IMR-90 (cell line): ENCODE data around the gene ZNF219. TPM values are rescaled to one million over a fixed set of nuclear protein-coding genes. Genes with fewer than 3 reads are reported as not detected.

Source experiments
- ATAC-seq: fragments of 200-7000 bp; cut with Tn5 transposase; 2 replicates; pipeline ENCODE4 v1.9.1; 2020; ENCODE audit warnings: low read depth, mild to moderate bottlenecking, moderate library complexity
- BruUV-seq: library from RNA; stranded (reverse); fragments of 400-500 nt; replicated peaks from 2 replicates; lab custom pipeline; 2021; lab: Mats Ljungman, UMichigan
- CTCF ChIA-PET: fragments of 300-600 bp; formaldehyde crosslinking; extraction: SDS; loops from one replicate; lab custom pipeline; 2021; ENCODE audit warnings: antibody characterized with exemption; lab: Yijun Ruan, JAX
- POLR2A ChIA-PET: fragments of 300-600 bp; sonication (Branson Sonifier 250); formaldehyde crosslinking; loops from one replicate; lab custom pipeline; 2022; ENCODE audit warnings: antibody characterized with exemption; ENCODE audit not compliant: unreplicated experiment; lab: Charles Lee
- DNase-seq: peaks from one replicate; pipeline ENCODE4 v3.0.0; 2013
- H2AFZ ChIP-seq: replicated peaks from 2 replicates; pipeline ENCODE3; 2013; ENCODE audit warnings: low read length, mild to moderate bottlenecking; ENCODE audit not compliant: poor library complexity
- H2AK5ac ChIP-seq: 2 replicates; pipeline ENCODE4 v1.6.1; 2013; ENCODE audit warnings: low read depth, low read length, inconsistent platforms
- H2AK9ac ChIP-seq: replicated peaks from 2 replicates; pipeline ENCODE3; 2013; ENCODE audit warnings: mild to moderate bottlenecking, low read depth, low read length, moderate library complexity; ENCODE audit not compliant: poor library complexity
- H2BK120ac ChIP-seq: 2 replicates; pipeline ENCODE4 v1.6.1; 2013; ENCODE audit warnings: low read depth, low read length, inconsistent platforms
- H2BK15ac ChIP-seq: 3 replicates; pipeline ENCODE4 v1.6.1; 2013; ENCODE audit warnings: low read depth, low read length, inconsistent platforms
- H2BK20ac ChIP-seq: 2 replicates; pipeline ENCODE4 v1.6.1; 2013; ENCODE audit warnings: low read depth, mild to moderate bottlenecking, inconsistent platforms, low read length, moderate library complexity
- H2BK5ac ChIP-seq: 2 replicates; pipeline ENCODE4 v1.6.1; 2013; ENCODE audit warnings: mild to moderate bottlenecking, low read depth, low read length, inconsistent platforms; ENCODE audit not compliant: poor library complexity, severe bottlenecking
- H3K14ac ChIP-seq: replicated peaks from 2 replicates; pipeline ENCODE4 v1.6.1; 2013; ENCODE audit warnings: low read depth, low read length, inconsistent platforms
- H3K18ac ChIP-seq: 2 replicates; pipeline ENCODE4 v1.6.1; 2013; ENCODE audit warnings: low read depth, low read length, control low read depth
- H3K23ac ChIP-seq: 2 replicates; pipeline ENCODE4 v1.6.1; 2013; ENCODE audit warnings: low read depth, low read length, inconsistent platforms
- H3K27ac ChIP-seq: 2 replicates; pipeline ENCODE4 v1.5.1; 2013; ENCODE audit warnings: mild to moderate bottlenecking, control low read depth, low read length; ENCODE audit not compliant: insufficient read depth
- H3K27me3 ChIP-seq: 2 replicates; pipeline ENCODE4 v1.6.1; 2013; ENCODE audit warnings: low read length; ENCODE audit not compliant: control insufficient read depth, insufficient read depth
- H3K36me3 ChIP-seq: 2 replicates; pipeline ENCODE4 v1.6.1; 2013; ENCODE audit warnings: low read length, mixed read lengths; ENCODE audit not compliant: control insufficient read depth, insufficient read depth
- H3K4ac ChIP-seq: 2 replicates; pipeline ENCODE4 v1.6.1; 2013; ENCODE audit warnings: low read depth, low read length, inconsistent platforms
- H3K4me1 ChIP-seq: 2 replicates; pipeline ENCODE4 v1.6.1; 2013; ENCODE audit warnings: low read length, mixed read lengths; ENCODE audit not compliant: control insufficient read depth, insufficient read depth
- H3K4me2 ChIP-seq: 2 replicates; pipeline ENCODE4 v1.6.1; 2013; ENCODE audit warnings: low read depth, mild to moderate bottlenecking, control low read depth, low read length, moderate library complexity
- H3K4me3 ChIP-seq: 2 replicates; pipeline ENCODE4 v1.5.1; 2013; ENCODE audit warnings: low read depth, mild to moderate bottlenecking, control low read depth, low read length, moderate library complexity; ENCODE audit not compliant: insufficient read depth
- H3K56ac ChIP-seq: 2 replicates; pipeline ENCODE4 v1.6.1; 2013; ENCODE audit warnings: low read length, inconsistent platforms; ENCODE audit not compliant: insufficient read depth; ENCODE audit errors: extremely low read depth
- H3K79me1 ChIP-seq, 2 experiments: 2 replicates each; pipeline ENCODE4 v1.6.1; 2013; ENCODE audit warnings: low read length in 2 of 2, inconsistent platforms in 1 of 2, low read depth in 1 of 2
- H3K9ac ChIP-seq: 2 replicates; pipeline ENCODE4 v1.6.1; 2013; ENCODE audit warnings: low read depth, low read length, control low read depth
- H3K9me1 ChIP-seq: 2 replicates; pipeline ENCODE4 v1.6.1; 2013; ENCODE audit warnings: low read length, inconsistent platforms; ENCODE audit not compliant: insufficient read depth
- H3K9me3 ChIP-seq: 2 replicates; pipeline ENCODE4 v1.6.1; 2013; ENCODE audit warnings: low read length; ENCODE audit not compliant: control insufficient read depth, insufficient read depth
- H4K20me1 ChIP-seq: 2 replicates; pipeline ENCODE4 v1.6.1; 2013; ENCODE audit warnings: low read length, inconsistent platforms; ENCODE audit not compliant: insufficient read depth
- H4K5ac ChIP-seq: 2 replicates; pipeline ENCODE4 v1.6.1; 2013; ENCODE audit warnings: mild to moderate bottlenecking, low read depth, low read length, control low read depth
- H4K8ac ChIP-seq, 2 experiments: 2 replicates each; pipeline ENCODE4 v1.6.1; 2013; ENCODE audit warnings: low read depth in 2 of 2, low read length in 2 of 2, control low read depth in 1 of 2, inconsistent platforms in 1 of 2
- H4K91ac ChIP-seq: 2 replicates; pipeline ENCODE4 v1.6.1; 2013; ENCODE audit warnings: low read depth, low read length, inconsistent platforms; ENCODE audit not compliant: insufficient read depth
- CHD1 ChIP-seq: IDR thresholded peaks from 2 replicates; pipeline ENCODE4 v1.6.1; 2012; ENCODE audit warnings: low read depth, low read length, improper control_type of control experiment
- CTCF ChIP-seq: conservative IDR thresholded peaks from 2 replicates; pipeline ENCODE4 v1.5.1; 2012; ENCODE audit warnings: mild to moderate bottlenecking, low read depth, low read length, improper control_type of control experiment
- MAFK ChIP-seq: IDR thresholded peaks from 2 replicates; pipeline ENCODE4 v1.6.1; 2012; ENCODE audit warnings: low read depth, low read length, improper control_type of control experiment
- RAD21 ChIP-seq: IDR thresholded peaks from 2 replicates; pipeline ENCODE4 v1.6.1; 2012; ENCODE audit warnings: low read length, improper control_type of control experiment
- RCOR1 ChIP-seq: IDR thresholded peaks from 2 replicates; pipeline ENCODE4 v1.6.1; 2012; ENCODE audit warnings: mild to moderate bottlenecking, low read length, improper control_type of control experiment; ENCODE audit not compliant: insufficient replicate concordance
- RFX5 ChIP-seq: IDR thresholded peaks from 2 replicates; pipeline ENCODE4 v1.8.0; 2012; ENCODE audit warnings: low read depth, mild to moderate bottlenecking, low read length, moderate library complexity
- SMC3 ChIP-seq: fragments of 150-350 bp; IDR thresholded peaks from 2 replicates; pipeline ENCODE4 v1.6.1; 2016; ENCODE audit warnings: low read depth, mild to moderate bottlenecking, antibody characterized with exemption, low read length, moderate library complexity
- WGBS, 2 experiments: methylation state at CpG; one replicate each; pipeline versions ENCODE4 v1.1.5 to v1.1.7; 2013; ENCODE audit warnings: missing lambda C conversion rate in 2 of 2; ENCODE audit not compliant: insufficient read length in 1 of 2; ENCODE audit errors: extremely low coverage in 2 of 2; 5-methylcytosine and 5-hydroxymethylcytosine counted together
- dilution Hi-C: fragments of 300-500 bp; cut with HindIII; formaldehyde crosslinking; loops from one replicate; pipeline ENCODE4 v1.14.3; 2018; ENCODE audit warnings: low sequenced_read_pairs; ENCODE audit not compliant: unreplicated experiment
- in situ Hi-C: fragments of 300-500 bp; cut with MboI; formaldehyde crosslinking; loops from 3 replicates; pipeline ENCODE4 v1.14.3; 2019; ENCODE audit warnings: low sequenced_read_pairs, inconsistent platforms, mixed read lengths
- intact Hi-C: fragments of 100-400 bp; cut with micrococcal nuclease; formaldehyde crosslinking; loops from 2 replicates; pipeline ENCODE4 v1.10.0; 2022
- polyA plus RNA-seq, 3 experiments: library from polyadenylated mRNA; depleted of rRNA; stranded (reverse); fragments of >200 nt; gene quantifications; 2 replicates each; pipeline ENCODE4 v1.2.3, GENCODE V29; 2012; ENCODE audit warnings: low replicate concordance in 1 of 3
- total RNA-seq: library from RNA; depleted of rRNA; stranded (reverse); fragments of >200 nt; gene quantifications from 2 replicates; pipeline ENCODE4 v1.2.3, GENCODE V29; 2012

The ZNF219 gene
- total and polyA plus RNA-seq, 2 of the 4 experiments (the other 2 are of a cell fraction): 0.90 to 3.8 TPM

DNA sequence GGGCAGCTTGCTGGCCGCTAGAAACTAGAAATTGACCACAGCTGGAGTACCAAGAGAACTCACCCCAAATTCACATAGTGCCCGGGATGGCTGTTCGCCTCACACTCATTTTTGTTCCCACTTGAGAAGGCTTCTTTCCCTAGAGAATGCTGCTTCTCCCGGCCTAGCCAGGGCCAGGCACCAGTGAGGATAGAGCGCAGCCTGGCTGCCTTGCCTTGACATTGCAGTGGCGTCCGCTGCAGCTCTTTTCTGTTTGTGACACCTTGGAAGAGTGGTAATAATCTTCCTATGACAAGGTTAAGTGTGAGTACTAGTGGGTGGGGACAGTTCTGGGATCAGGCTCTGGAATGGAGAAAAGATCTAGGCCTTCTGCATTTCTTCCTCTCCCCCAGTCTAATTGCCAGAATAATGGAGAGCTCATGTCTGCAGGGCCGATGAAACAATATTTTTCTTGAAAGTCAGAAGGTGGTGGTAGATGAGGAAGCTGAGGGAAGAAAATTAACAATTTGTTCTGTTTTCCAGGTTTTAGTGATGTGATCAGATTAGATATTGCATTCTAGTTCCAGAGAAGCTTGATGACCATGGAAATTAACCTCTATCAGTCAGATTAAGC lies 6.1 kb upstream of the ZNF219 start:
- Histone ChIP-seq H4K8ac (peak overlapping the region; percentile 39 to 89), H3K4ac (peak overlapping the region; percentile 90), H3K4me2 (peak overlapping the region; percentile 86), H4K20me1 (no peaks in the 10 kb centered on the region), H2AK9ac (peak overlapping the region; percentile 71), H2AFZ (peak overlapping the region; percentile 100), H3K23ac (peak overlapping the region; percentile 69; the same call in 1 of the 2 replicates), H3K14ac (peak overlapping the region; percentile 77), H4K5ac (peak overlapping the region; percentile 15; the same call in 1 of the 2 replicates), H3K18ac (peak overlapping the region; percentile 34; the same call in 1 of the 2 replicates), H2BK20ac (no peak overlapping the region), H3K27me3 (no peaks in the 10 kb centered on the region), H3K27ac (peak overlapping the region; percentile 94), H3K56ac (peak overlapping the region; percentile 54), H2BK120ac (peak overlapping the region; percentile 46; the same call in 1 of the 2 replicates), H2BK5ac (peak overlapping the region; percentile 64), H2AK5ac (peak overlapping the region; percentile 36; the same call in 1 of the 2 replicates), H3K79me1 (no peaks in the 10 kb centered on the region), H3K36me3 (no peaks in the 10 kb centered on the region), H3K9me1 (peaks cover 3% of the 10 kb centered on the region; the same call in 1 of the 2 replicates), H3K9ac (peak overlapping the region; percentile 76), H3K9me3 (no peaks in the 10 kb centered on the region), H3K4me3 (peak overlapping the region; percentile 60), H2BK15ac (no peak overlapping the region), H4K91ac (0 out of 2 replicates have a peak overlapping the region, but pooled peaks have one; percentile 74), H3K4me1 (peaks cover 4% of the 10 kb centered on the region)
- peak; percentile 77 for DNase-seq
- no TSS peak for BruUV-seq
- dilution Hi-C loops: no loop called here
- 2% methylated on average over 8 of the region's 8 CpGs; no CpG with 5 or more reads in 1 of the 2 experiments for WGBS, 2 experiments
- intact Hi-C loops: loop anchor here (1.0 to 5.0 kb wide), 7 partner anchors 12 to 422 kb away; partner anchors contain the start of gene RNASE4
- TF ChIP-seq CTCF (peak; percentile 95), RFX5 (no peak), CHD1 (no peak), SMC3 (peak; percentile 89), MAFK (no peak), RCOR1 (no peak), RAD21 (peak; percentile 97)
- ChIA-PET CTCF (interaction anchor here (0.5 to 4.2 kb wide), 19 partner anchors 11 to 1069 kb away, joined by 3 to 44 read pairs (median 4); no protein-coding TSS in a partner anchor), POLR2A (interaction anchor here (0.6 to 1.0 kb wide), 3 partner anchors 34 to 111 kb away, joined by 3 to 5 read pairs (median 4); partner anchors contain the start of genes ARHGEF40 and SLC39A2)
- in situ Hi-C loops: loop anchor here (5.0 kb wide), 1 partner anchor 87 kb away; no protein-coding TSS in a partner anchor
- peak; percentile 69 for ATAC-seq
